GM20000 (cell line): ENCODE measurements around the gene PLD1.

Experiments
- DNase-seq: peaks from one replicate; pipeline ENCODE4 v3.0.0; 2012; ENCODE audit warnings: low spot score
- CTCF ChIP-seq: IDR thresholded peaks from 2 replicates; pipeline ENCODE4 v1.5.1; 2012; ENCODE audit warnings: mild to moderate bottlenecking, control low read depth; ENCODE audit errors: extremely low read depth, missing control alignments

PLD1 gene

GRCh38 chr3:171776839-171777583 is 33.3 kb downstream of the PLD1 start:
- no peak for TF ChIP-seq CTCF
- DNase-seq: no peak

GRCh38 chr3:171776411-171776810 is 33.9 kb downstream of the PLD1 start:
- no peak for TF ChIP-seq CTCF
- DNase-seq: no peak

GRCh38 chr3:171775943-171776342 is 34.3 kb downstream of the PLD1 start:
- DNase-seq: no peak
- TF ChIP-seq CTCF: no peak

- no peak for TF ChIP-seq CTCF
- no peak for DNase-seq
Observed at GRCh38 chr3:171774521-171774920, 35.8 kb downstream of the PLD1 start.

- DNase-seq: peak; percentile 57
- TF ChIP-seq CTCF: peak; percentile 50
Observed at GRCh38 chr3:171772427-171773056, 37.7 kb downstream of the PLD1 start.

GRCh38 chr3:171770689-171771620 is 39.3 kb downstream of the PLD1 start:
- TF ChIP-seq CTCF: no peak
- DNase-seq: peak; percentile 38
